ENCODE measurements around the gene SLC12A2. TPM values are rescaled to one million over a fixed set of nuclear protein-coding genes. Genes with fewer than 3 reads are reported as not detected.

SLC12A2 gene
- total RNA-seq, 2 donors from 2014 or later = 51.3 to 195 TPM

DNA sequence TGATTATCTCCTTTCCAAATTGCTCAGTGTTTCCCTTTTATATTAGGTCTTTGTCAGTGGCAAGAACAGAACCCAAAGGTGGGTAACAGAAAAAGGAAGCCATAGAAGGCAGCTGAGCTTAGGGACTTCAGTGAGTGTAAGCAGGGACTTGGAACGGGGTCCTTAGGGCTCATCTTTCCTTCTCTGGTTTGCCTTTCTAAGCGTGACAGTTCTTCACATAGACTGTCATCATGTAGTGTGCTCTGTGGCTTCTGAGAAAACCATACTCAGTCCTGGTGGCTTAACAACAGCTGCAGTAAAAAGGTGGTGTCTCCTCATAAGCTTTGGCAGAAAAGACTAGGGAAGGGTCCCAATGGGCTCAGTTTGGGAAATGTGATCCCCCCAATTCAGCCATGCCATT, 108.8 kb downstream of the SLC12A2 start:
- no peaks in the 10 kb centered on the region for H3K36me3 ChIP-seq
- TF ChIP-seq POLR2AphosphoS5 (IDR thresholded peaks at IDR 0.05) (no peak), POLR2A (IDR thresholded peaks at IDR 0.05) (no peak)
- TF ChIP-seq, protein P1, sequence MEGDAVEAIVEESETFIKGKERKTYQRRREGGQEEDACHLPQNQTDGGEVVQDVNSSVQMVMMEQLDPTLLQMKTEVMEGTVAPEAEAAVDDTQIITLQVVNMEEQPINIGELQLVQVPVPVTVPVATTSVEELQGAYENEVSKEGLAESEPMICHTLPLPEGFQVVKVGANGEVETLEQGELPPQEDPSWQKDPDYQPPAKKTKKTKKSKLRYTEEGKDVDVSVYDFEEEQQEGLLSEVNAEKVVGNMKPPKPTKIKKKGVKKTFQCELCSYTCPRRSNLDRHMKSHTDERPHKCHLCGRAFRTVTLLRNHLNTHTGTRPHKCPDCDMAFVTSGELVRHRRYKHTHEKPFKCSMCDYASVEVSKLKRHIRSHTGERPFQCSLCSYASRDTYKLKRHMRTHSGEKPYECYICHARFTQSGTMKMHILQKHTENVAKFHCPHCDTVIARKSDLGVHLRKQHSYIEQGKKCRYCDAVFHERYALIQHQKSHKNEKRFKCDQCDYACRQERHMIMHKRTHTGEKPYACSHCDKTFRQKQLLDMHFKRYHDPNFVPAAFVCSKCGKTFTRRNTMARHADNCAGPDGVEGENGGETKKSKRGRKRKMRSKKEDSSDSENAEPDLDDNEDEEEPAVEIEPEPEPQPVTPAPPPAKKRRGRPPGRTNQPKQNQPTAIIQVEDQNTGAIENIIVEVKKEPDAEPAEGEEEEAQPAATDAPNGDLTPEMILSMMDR (IDR thresholded peaks at IDR 0.05) = no peak
- no peaks in the 10 kb centered on the region for H3K4me1 ChIP-seq (replicated peaks)
- DNase-seq (ENCODE audit: low spot score) = no peak
- 98% methylated on average over 2 of the region's 2 CpGs for WGBS
- H3K27ac ChIP-seq = no peak overlapping the region
- H3K9me3 ChIP-seq = no peaks in the 10 kb centered on the region
- H3K27me3 ChIP-seq (replicated peaks; ENCODE audit: insufficient read depth) = no peaks in the 10 kb centered on the region
- intact Hi-C loops (cut with DNase I) = no loop called here
- H3K4me3 ChIP-seq = no peak overlapping the region

- Histone ChIP-seq H3K27ac (no peak overlapping the region), H3K4me1 (replicated peaks) (no peaks in the 10 kb centered on the region), H3K27me3 (replicated peaks; ENCODE audit: insufficient read depth) (no peaks in the 10 kb centered on the region), H3K36me3 (no peaks in the 10 kb centered on the region), H3K9me3 (no peaks in the 10 kb centered on the region), H3K4me3 (no peak overlapping the region)
- 82% methylated on average over 3 of the region's 3 CpGs for WGBS
- intact Hi-C loops (cut with DNase I) = no loop called here
- TF ChIP-seq POLR2AphosphoS5 (IDR thresholded peaks at IDR 0.05) (no peak), POLR2A (IDR thresholded peaks at IDR 0.05) (no peak)
- TF ChIP-seq, protein P1 (IDR thresholded peaks at IDR 0.05) = no peak
- DNase-seq (ENCODE audit: low spot score) = no peak
Measured at GRCh38 chr5:128193665-128194390, 110.3 kb downstream of the SLC12A2 start.

GRCh38 chr5:128195316-128195715, 111.8 kb downstream of the SLC12A2 start:
- WGBS = 92% methylated on average over 1 of the region's 1 CpG
- H3K4me1 ChIP-seq (replicated peaks) = no peaks in the 10 kb centered on the region
- intact Hi-C loops (cut with DNase I) = loop anchor here (5.0 kb wide), 1 partner anchor 113 kb away; the partner anchor contains the start of gene SLC12A2
- no peak overlapping the region for H3K4me3 ChIP-seq
- H3K27ac ChIP-seq = no peak overlapping the region
- no peaks in the 10 kb centered on the region for H3K9me3 ChIP-seq
- TF ChIP-seq, protein P1 (IDR thresholded peaks at IDR 0.05) = no peak
- TF ChIP-seq POLR2AphosphoS5 (IDR thresholded peaks at IDR 0.05) (no peak), POLR2A (IDR thresholded peaks at IDR 0.05) (no peak)
- DNase-seq (ENCODE audit: low spot score) = no peak
- no peaks in the 10 kb centered on the region for H3K36me3 ChIP-seq
- no peaks in the 10 kb centered on the region for H3K27me3 ChIP-seq (replicated peaks; ENCODE audit: insufficient read depth)

DNA sequence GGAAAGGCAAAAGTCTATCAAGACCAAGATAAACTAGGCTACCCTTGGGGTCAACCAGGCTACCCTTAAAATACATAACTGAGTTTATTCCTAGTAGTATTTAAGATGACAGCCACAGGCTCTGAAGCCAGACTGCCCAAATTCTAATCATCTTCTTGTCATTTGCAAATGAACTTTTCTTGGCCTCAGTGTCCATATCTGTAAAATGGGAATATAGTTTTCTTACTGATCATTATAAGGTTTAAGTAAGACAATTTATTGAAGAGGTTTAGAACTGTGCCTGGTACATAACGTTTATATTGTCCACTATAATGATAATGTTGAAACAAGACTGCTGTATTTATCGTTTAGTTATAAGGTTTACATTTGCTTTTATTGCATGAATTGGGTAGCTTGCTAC, 112.5 kb downstream of the SLC12A2 start:
- Histone ChIP-seq H3K27ac (no peak overlapping the region), H3K4me1 (replicated peaks) (no peaks in the 10 kb centered on the region), H3K36me3 (no peaks in the 10 kb centered on the region), H3K4me3 (no peak overlapping the region), H3K9me3 (no peaks in the 10 kb centered on the region), H3K27me3 (replicated peaks; ENCODE audit: insufficient read depth) (no peaks in the 10 kb centered on the region)
- DNase-seq (ENCODE audit: low spot score) = no peak
- TF ChIP-seq, protein P1 (IDR thresholded peaks at IDR 0.05) = no peak
- no peak for TF ChIP-seq POLR2AphosphoS5 (IDR thresholded peaks at IDR 0.05)
- TF ChIP-seq POLR2A (IDR thresholded peaks at IDR 0.05) = no peak
- WGBS = 61% methylated on average over 2 of the region's 2 CpGs
- intact Hi-C loops (cut with DNase I) = loop anchor here (5.0 kb wide), 1 partner anchor 114 kb away; the partner anchor contains the start of gene SLC12A2

DNA sequence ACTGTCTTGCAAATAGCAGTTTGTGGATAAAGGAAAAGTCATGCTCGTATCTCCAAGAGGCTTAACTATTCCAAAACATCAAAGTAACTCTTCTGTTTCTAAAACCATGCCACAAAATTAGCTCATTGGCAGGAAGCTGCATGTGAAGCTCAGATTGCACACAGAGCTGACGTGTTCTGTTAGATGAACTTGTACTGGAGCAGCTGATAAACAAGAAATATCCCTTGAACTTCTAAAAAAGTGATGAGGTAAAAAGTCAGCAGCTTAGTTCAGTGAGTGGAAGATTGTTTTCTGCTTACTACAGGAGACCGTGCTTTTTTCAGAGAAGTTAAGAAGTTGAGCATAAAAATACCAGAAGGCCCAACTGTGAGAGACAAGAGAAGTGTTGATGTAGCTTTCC, 113.2 kb downstream of the SLC12A2 start:
- no peaks in the 10 kb centered on the region for H3K36me3 ChIP-seq
- no peaks in the 10 kb centered on the region for H3K4me1 ChIP-seq (replicated peaks)
- H3K27ac ChIP-seq = no peak overlapping the region
- WGBS = 64% methylated on average over 3 of the region's 3 CpGs
- TF ChIP-seq, protein P1 (IDR thresholded peaks at IDR 0.05) = no peak
- TF ChIP-seq POLR2A (IDR thresholded peaks at IDR 0.05) (no peak), POLR2AphosphoS5 (IDR thresholded peaks at IDR 0.05) (no peak)
- H3K9me3 ChIP-seq = no peaks in the 10 kb centered on the region
- intact Hi-C loops (cut with DNase I) = loop anchor here (5.0 kb wide), 1 partner anchor 114 kb away; the partner anchor contains the start of gene SLC12A2
- H3K27me3 ChIP-seq (replicated peaks; ENCODE audit: insufficient read depth) = no peaks in the 10 kb centered on the region
- no peak for DNase-seq (ENCODE audit: low spot score)
- H3K4me3 ChIP-seq = no peak overlapping the region

All from prostate gland (tissue), 2 donors.